PC-3 (cell line): ENCODE data around the gene CFAP410. TPM values are rescaled to one million over a fixed set of nuclear protein-coding genes. Genes with fewer than 3 reads are reported as not detected.
A peak's percentile ranks its signal among the peaks of the same experiment; 100 is the strongest.

Experiments used
- ATAC-seq: fragments of 200-7000 bp; cut with Tn5 transposase; 2 replicates; pipeline ENCODE4 v1.9.1; 2020; ENCODE audit warnings: mild to moderate bottlenecking, moderate library complexity
- BruUV-seq: library from RNA; stranded (reverse); fragments of 400-500 nt; replicated peaks from 2 replicates; lab custom pipeline; 2021; lab: Mats Ljungman, UMichigan
- CTCF ChIA-PET: fragments of 300-600 bp; sonication (Branson Sonifier 250); formaldehyde crosslinking; loops from one replicate; lab custom pipeline; 2022; ENCODE audit warnings: antibody characterized with exemption; lab: Charles Lee
- POLR2A ChIA-PET: fragments of 300-600 bp; sonication (Branson Sonifier 250); formaldehyde crosslinking; loops from one replicate; lab custom pipeline; 2022; ENCODE audit warnings: antibody characterized with exemption; ENCODE audit not compliant: unreplicated experiment; lab: Charles Lee
- DNase-seq: peaks from one replicate; pipeline ENCODE4 v3.0.0-alpha.2; 2015
- H2AFZ ChIP-seq: fragments of 300-600 bp; sonication (generic); 2 replicates; pipeline ENCODE4 v1.6.0; 2016; ENCODE audit warnings: antibody characterized with exemption, low read length
- H3F3A ChIP-seq: fragments of 300-600 bp; sonication (generic); one replicate; pipeline ENCODE4 v1.6.0; 2017; ENCODE audit warnings: antibody characterized with exemption, low read length, control low read depth, mild to moderate bottlenecking; ENCODE audit not compliant: unreplicated experiment
- H3K27ac ChIP-seq: fragments of 300-600 bp; sonication (generic); 2 replicates; pipeline ENCODE4 v1.5.1; 2016; ENCODE audit warnings: mild to moderate bottlenecking, low read length
- H3K27me3 ChIP-seq: fragments of 300-600 bp; sonication (generic); 2 replicates; pipeline ENCODE4 v1.6.1; 2016; ENCODE audit warnings: low read length, mixed read lengths
- H3K36me3 ChIP-seq: fragments of 300-600 bp; sonication (generic); 2 replicates; pipeline ENCODE4 v1.6.1; 2016; ENCODE audit warnings: low read depth, mixed run types, low read length, mixed read lengths
- H3K4me1 ChIP-seq: fragments of 300-600 bp; sonication (generic); 2 replicates; pipeline ENCODE4 v1.5.1; 2016; ENCODE audit warnings: low read length; ENCODE audit not compliant: insufficient read depth
- H3K4me2 ChIP-seq: fragments of 300-600 bp; sonication (generic); 2 replicates; pipeline ENCODE4 v1.6.0; 2016; ENCODE audit warnings: low read length
- H3K4me3 ChIP-seq: fragments of 300-600 bp; sonication (generic); 2 replicates; pipeline ENCODE4 v1.5.1; 2016; ENCODE audit warnings: mild to moderate bottlenecking, low read length, mixed read lengths
- H3K79me2 ChIP-seq: fragments of 300-600 bp; sonication (generic); 2 replicates; pipeline ENCODE4 v1.6.1; 2017; ENCODE audit warnings: low read length, mixed read lengths
- H3K9ac ChIP-seq: fragments of 300-600 bp; sonication (generic); 2 replicates; pipeline ENCODE4 v1.6.0; 2016; ENCODE audit warnings: mild to moderate bottlenecking, low read length
- H3K9me2 ChIP-seq: fragments of 300-600 bp; sonication (generic); replicated peaks from 2 replicates; pipeline ENCODE4 v1.6.1; 2016; ENCODE audit warnings: mixed run types, low read length, mixed read lengths
- H3K9me3 ChIP-seq: fragments of 300-600 bp; sonication (generic); 2 replicates; pipeline ENCODE4 v1.6.1; 2016; ENCODE audit warnings: low read length, mixed read lengths
- H4K20me1 ChIP-seq: fragments of 300-600 bp; sonication (generic); 2 replicates; pipeline ENCODE4 v1.6.1; 2016; ENCODE audit warnings: low read length, mixed read lengths
- CTCF ChIP-seq: fragments of 300-600 bp; sonication (generic); conservative IDR thresholded peaks from 2 replicates; pipeline ENCODE4 v1.5.1; 2017; ENCODE audit warnings: antibody characterized with exemption, low read depth, mild to moderate bottlenecking, low read length
- EZH2 ChIP-seq: fragments of 300-600 bp; sonication (generic); IDR thresholded peaks from one replicate; pipeline ENCODE4 v1.6.1; 2017; ENCODE audit warnings: antibody characterized with exemption, mild to moderate bottlenecking, low read length; ENCODE audit not compliant: unreplicated experiment
- EZH2phosphoT487 ChIP-seq: fragments of 300-600 bp; sonication (generic); IDR thresholded peaks from 2 replicates; pipeline ENCODE4 v1.6.1; 2018; ENCODE audit warnings: mild to moderate bottlenecking, antibody characterized with exemption, low read length, borderline replicate concordance
- intact Hi-C: fragments of 100-400 bp; cut with micrococcal nuclease; formaldehyde crosslinking; loops from 2 replicates; pipeline ENCODE4 v1.9.0; 2023
- total RNA-seq: library from RNA; depleted of rRNA; stranded (reverse); fragments of >200 nt; gene quantifications from 2 replicates; pipeline ENCODE4 v1.2.3, GENCODE V29; 2014

Gene CFAP410
- total RNA-seq, 1 experiment from 2014 or later: 18.4 TPM

- peak; percentile 13 for DNase-seq
Measured at GRCh38 chr21:44299085-44299457, 40.1 kb downstream of the CFAP410 start.

GRCh38 chr21:44298301-44298700, 40.9 kb downstream of the CFAP410 start:
- H3K27ac ChIP-seq: peak overlapping the region; percentile 28
- peaks cover 29% of the 10 kb centered on the region for H3K79me2 ChIP-seq
- DNase-seq (peak; percentile 45), ATAC-seq (no peak)
- H3K9me3 ChIP-seq: no peaks in the 10 kb centered on the region
- intact Hi-C loops: no loop called here
- peak overlapping the region; percentile 56 for H3K4me2 ChIP-seq
- ChIA-PET CTCF (interaction anchor here (0.6 kb wide), 1 partner anchor 28 kb away, joined by 8 read pairs; no protein-coding TSS in a partner anchor), POLR2A (no interaction called here)
- H3K27me3 ChIP-seq: no peaks in the 10 kb centered on the region
- TF ChIP-seq CTCF: peak; percentile 50
- TF ChIP-seq EZH2: no peak
- BruUV-seq: no TSS peak
- no peaks in the 10 kb centered on the region for H3K36me3 ChIP-seq
- peaks cover 36% of the 10 kb centered on the region for H3K4me1 ChIP-seq
- no peak overlapping the region for H3K9ac ChIP-seq
- peaks cover 23% of the 10 kb centered on the region; the same call in 1 of the 2 replicates for H4K20me1 ChIP-seq
- no peaks in the 10 kb centered on the region for H3K9me2 ChIP-seq
- H3K4me3 ChIP-seq: no peak overlapping the region
- no peak overlapping the region for H2AFZ ChIP-seq
- no peaks in the 10 kb centered on the region for H3F3A ChIP-seq

More at GRCh38 chr21:44299085-44299457, 40.1 kb downstream of the CFAP410 start:
- Histone ChIP-seq H3F3A (no peaks in the 10 kb centered on the region), H3K9me3 (no peaks in the 10 kb centered on the region), H3K9me2 (no peaks in the 10 kb centered on the region), H3K4me3 (peak overlapping the region; percentile 85), H3K4me2 (peak overlapping the region; percentile 94), H3K4me1 (peaks cover 36% of the 10 kb centered on the region), H3K9ac (peak overlapping the region; percentile 84), H2AFZ (peak overlapping the region; percentile 77), H4K20me1 (peaks cover 29% of the 10 kb centered on the region), H3K36me3 (no peaks in the 10 kb centered on the region), H3K27ac (peak overlapping the region; percentile 46), H3K79me2 (peaks cover 37% of the 10 kb centered on the region), H3K27me3 (no peaks in the 10 kb centered on the region)
- intact Hi-C loops: no loop called here
- TF ChIP-seq EZH2: no peak
- TF ChIP-seq EZH2phosphoT487: no peak
- no peak for TF ChIP-seq CTCF
- ChIA-PET CTCF (no interaction called here), POLR2A (no interaction called here)
- BruUV-seq: no TSS peak
- ATAC-seq: no peak

- CTCF ChIA-PET: interaction anchor here (0.5 to 0.7 kb wide), 3 partner anchors 28 to 44 kb away, joined by 3 to 16 read pairs (median 8); no protein-coding TSS in a partner anchor
- Histone ChIP-seq H3K27me3 (no peaks in the 10 kb centered on the region), H3K4me2 (peak overlapping the region; percentile 56), H3K9ac (no peak overlapping the region), H3K79me2 (peaks cover 25% of the 10 kb centered on the region), H4K20me1 (peaks cover 22% of the 10 kb centered on the region; the same call in 1 of the 2 replicates), H3K9me3 (no peaks in the 10 kb centered on the region), H2AFZ (peak overlapping the region; percentile 46), H3K9me2 (no peaks in the 10 kb centered on the region), H3K4me3 (no peak overlapping the region), H3K36me3 (no peaks in the 10 kb centered on the region), H3K27ac (peak overlapping the region; percentile 28), H3F3A (no peaks in the 10 kb centered on the region), H3K4me1 (peaks cover 34% of the 10 kb centered on the region)
- ATAC-seq (peak; percentile 54), DNase-seq (peak; percentile 91)
- BruUV-seq: no TSS peak
- POLR2A ChIA-PET: no interaction called here
- intact Hi-C loops: no loop called here
- TF ChIP-seq EZH2 (no peak), CTCF (peak; percentile 86)
Measured at GRCh38 chr21:44297525-44298290, 41.5 kb downstream of the CFAP410 start.
